Uterus (tissue), 2 donors: ENCODE measurements around the gene NOL4L.

Source experiments
- CTCF ChIP-seq, 4 experiments: fragments of 200-600 bp in 2 of 4; fragments of 450-650 bp in 2 of 4; sonication (generic) in 2 of 4; IDR thresholded peaks; one replicate each; pipeline ENCODE4 v1.5.1; 2016 to 2019; ENCODE audit warnings: antibody characterized with exemption in 4 of 4, mild to moderate bottlenecking in 2 of 4, moderate library complexity in 1 of 4
- POLR2A ChIP-seq, 2 donors: fragments of 450-650 bp; IDR thresholded peaks; one replicate each; pipeline ENCODE4 v1.6.1; 2016; ENCODE audit warnings: antibody characterized with exemption in 2 of 2, mild to moderate bottlenecking in 1 of 2, moderate library complexity in 1 of 2

GRCh38 chr20:32573167-32573851 lies 11.8 kb downstream of the NOL4L start:
- TF ChIP-seq CTCF (IDR thresholded peaks at IDR 0.05) (no peak), POLR2A (IDR thresholded peaks at IDR 0.05) (no peak)
